Central memory CD4-positive, alpha-beta T cell (primary cell): Measurements from ENCODE around the gene ZNF319.
A peak's percentile ranks its signal among the peaks of the same experiment; 100 is the strongest.
"Not testable (repeated sequence)": the region's sequence is repeated elsewhere in the genome, so short reads cannot be mapped to it uniquely, and the experiment has no call there.

Source experiments
- DNase-seq: peaks from one replicate; pipeline ENCODE4 v3.0.0; 2022

The ZNF319 gene

GRCh38 chr16:57996406-57997175 lies 3.9 kb downstream of the ZNF319 start:
- DNase-seq = no peak

GRCh38 chr16:57995721-57996405 lies 4.6 kb downstream of the ZNF319 start:
- DNase-seq = no peak

- peak; percentile 37 for DNase-seq
These were observed 5.7 kb downstream of the ZNF319 start for GRCh38 chr16:57994778-57995177.

- no peak for DNase-seq
These were observed 6.1 kb downstream of the ZNF319 start for GRCh38 chr16:57994361-57994760.

GRCh38 chr16:57993897-57994296 lies 6.6 kb downstream of the ZNF319 start:
- DNase-seq = no peak

GRCh38 chr16:57993438-57993837 lies 7.0 kb downstream of the ZNF319 start:
- DNase-seq = no peak

GRCh38 chr16:57992084-57992483 lies 8.4 kb downstream of the ZNF319 start:
- DNase-seq = no peak

- no peak for DNase-seq
These were observed 8.9 kb downstream of the ZNF319 start for GRCh38 chr16:57991551-57992059.

GRCh38 chr16:57988929-57989328 lies 11.5 kb downstream of the ZNF319 start:
- no peak for DNase-seq

- DNase-seq = no peak
These were observed 12.9 kb downstream of the ZNF319 start for GRCh38 chr16:57987441-57988177.

- DNase-seq = no peak
These were observed 14.3 kb downstream of the ZNF319 start for GRCh38 chr16:57986196-57986595.

GRCh38 chr16:57985204-57986181 lies 15.0 kb downstream of the ZNF319 start:
- no peak for DNase-seq

- peak; percentile 90 for DNase-seq
These were observed 15.8 kb downstream of the ZNF319 start for GRCh38 chr16:57984443-57985203.

- DNase-seq = no peak
These were observed 18.1 kb downstream of the ZNF319 start for GRCh38 chr16:57982385-57982784.

- DNase-seq = no peak
These were observed 18.8 kb downstream of the ZNF319 start for GRCh38 chr16:57981636-57982035.

GRCh38 chr16:57979006-57979585 lies 21.4 kb downstream of the ZNF319 start:
- no peak for DNase-seq

- DNase-seq = not testable (repeated sequence)
These were observed 22.4 kb downstream of the ZNF319 start for GRCh38 chr16:57978070-57978465.

GRCh38 chr16:57977418-57978069 lies 22.9 kb downstream of the ZNF319 start:
- no peak for DNase-seq

- DNase-seq = no peak
These were observed 24.1 kb downstream of the ZNF319 start for GRCh38 chr16:57976331-57976796.

- no peak for DNase-seq
These were observed 28.2 kb downstream of the ZNF319 start for GRCh38 chr16:57972306-57972705.
